ENCODE measurements around the gene MYO1D.

The MYO1D gene

GRCh38 chr17:32664936-32665583, 211.9 kb downstream of the MYO1D start:
- Histone ChIP-seq H3K27me3 (no peaks in the 10 kb centered on the region), H3K4me1 (no peaks in the 10 kb centered on the region), H3K9me3 (no peaks in the 10 kb centered on the region), H3K36me3 (no peaks in the 10 kb centered on the region), H3K4me3 (ENCODE audit: low read depth, low read length) (no peak overlapping the region)
- no peak for DNase-seq
- no peak for TF ChIP-seq CTCF (IDR thresholded peaks at IDR 0.05; ENCODE audit: low read depth, low read length)

GRCh38 chr17:32660496-32660985, 216.4 kb downstream of the MYO1D start:
- Histone ChIP-seq H3K4me1 (no peaks in the 10 kb centered on the region), H3K4me3 (ENCODE audit: low read depth, low read length) (no peak overlapping the region)
- no peak for TF ChIP-seq CTCF (IDR thresholded peaks at IDR 0.05; ENCODE audit: low read depth, low read length)

GRCh38 chr17:32659419-32659842, 217.5 kb downstream of the MYO1D start:
- Histone ChIP-seq H3K27me3 (no peaks in the 10 kb centered on the region), H3K9me3 (no peaks in the 10 kb centered on the region), H3K36me3 (no peaks in the 10 kb centered on the region), H3K4me3 (ENCODE audit: low read depth, low read length) (no peak overlapping the region), H3K4me1 (no peaks in the 10 kb centered on the region)
- TF ChIP-seq CTCF (IDR thresholded peaks at IDR 0.05; ENCODE audit: low read depth, low read length): peak; percentile 80
- DNase-seq: peak; percentile 33

More at GRCh38 chr17:32660496-32660985, 216.4 kb downstream of the MYO1D start:
- H3K36me3 ChIP-seq: no peaks in the 10 kb centered on the region
- H3K9me3 ChIP-seq: no peaks in the 10 kb centered on the region
- H3K27me3 ChIP-seq: no peaks in the 10 kb centered on the region
- no peak for DNase-seq

GRCh38 chr17:32658470-32659418, 218.2 kb downstream of the MYO1D start:
- Histone ChIP-seq H3K4me1 (no peaks in the 10 kb centered on the region), H3K27me3 (no peaks in the 10 kb centered on the region), H3K9me3 (no peaks in the 10 kb centered on the region), H3K4me3 (ENCODE audit: low read depth, low read length) (no peak overlapping the region), H3K36me3 (no peaks in the 10 kb centered on the region)
- no peak for TF ChIP-seq CTCF (IDR thresholded peaks at IDR 0.05; ENCODE audit: low read depth, low read length)
- no peak for DNase-seq

- Histone ChIP-seq H3K36me3 (no peaks in the 10 kb centered on the region), H3K27me3 (no peaks in the 10 kb centered on the region), H3K4me3 (ENCODE audit: low read depth, low read length) (no peak overlapping the region), H3K9me3 (no peaks in the 10 kb centered on the region), H3K4me1 (no peaks in the 10 kb centered on the region)
- TF ChIP-seq CTCF (IDR thresholded peaks at IDR 0.05; ENCODE audit: low read depth, low read length): no peak
- DNase-seq: no peak
These were observed 220.0 kb downstream of the MYO1D start for GRCh38 chr17:32656886-32657285.
